Liver (tissue), 9 donors: Measurements from ENCODE around the gene ZNF786. TPM values are rescaled to one million over a fixed set of nuclear protein-coding genes. Genes with fewer than 3 reads are reported as not detected.

Experiments
- DNase-seq: peaks from one replicate; pipeline ENCODE4 v3.0.0-alpha.2; 2017; ENCODE audit warnings: low spot score
- H3K27ac ChIP-seq, 2 donors: one replicate each; pipeline ENCODE4 v1.7.0; 2013; ENCODE audit warnings: inconsistent platforms in 2 of 2, low read length in 2 of 2, control low read depth in 1 of 2, low read depth in 1 of 2, mild to moderate bottlenecking in 1 of 2
- H3K27me3 ChIP-seq, 4 donors: one replicate each; pipeline versions ENCODE4 v1.6.1 to v1.7.0; 2013; ENCODE audit warnings: low read length in 3 of 4, inconsistent platforms in 1 of 4, mild to moderate bottlenecking in 1 of 4, moderate library complexity in 1 of 4; ENCODE audit not compliant: control insufficient read depth in 4 of 4, insufficient read depth in 4 of 4
- H3K36me3 ChIP-seq, 4 donors: one replicate each; pipeline versions ENCODE4 v1.6.1 to v1.7.0; 2013; ENCODE audit warnings: low read length in 3 of 4, mild to moderate bottlenecking in 3 of 4, low read depth in 1 of 4, moderate library complexity in 1 of 4; ENCODE audit not compliant: control insufficient read depth in 4 of 4, insufficient read depth in 3 of 4
- H3K4me1 ChIP-seq, 4 donors: one replicate each; pipeline versions ENCODE4 v1.6.1 to v1.7.0; 2013; ENCODE audit warnings: low read length in 3 of 4, mild to moderate bottlenecking in 3 of 4, moderate library complexity in 1 of 4; ENCODE audit not compliant: control insufficient read depth in 4 of 4, insufficient read depth in 4 of 4
- H3K4me3 ChIP-seq, 3 donors: one replicate each; pipeline versions ENCODE4 v1.6.1 to v1.7.0; 2013; ENCODE audit warnings: low read length in 3 of 3, control low read depth in 1 of 3, low read depth in 1 of 3, mild to moderate bottlenecking in 1 of 3
- H3K9ac ChIP-seq, 2 donors: one replicate each; pipeline ENCODE4 v1.7.0; 2013; ENCODE audit warnings: low read length in 2 of 2, mild to moderate bottlenecking in 2 of 2, moderate library complexity in 2 of 2, control low read depth in 1 of 2, low read depth in 1 of 2
- H3K9me3 ChIP-seq, 4 donors: one replicate each; pipeline versions ENCODE4 v1.6.1 to v1.7.0; 2013; ENCODE audit warnings: low read length in 3 of 4; ENCODE audit not compliant: control insufficient read depth in 4 of 4
- ATF3 ChIP-seq: IDR thresholded peaks from 2 replicates; pipeline ENCODE4 v1.6.1; 2016; ENCODE audit warnings: antibody characterized with exemption
- CTCF ChIP-seq: fragments of 150-350 bp; IDR thresholded peaks from 2 replicates; pipeline ENCODE4 v1.5.1; 2017; ENCODE audit warnings: improper control_type of control experiment, low read depth, low read length; ENCODE audit not compliant: missing input control
- EGR1 ChIP-seq, 2 donors: IDR thresholded peaks; 2 replicates each; pipeline ENCODE4 v1.6.1; 2016 to 2018; ENCODE audit warnings: antibody characterized with exemption in 2 of 2, low read depth in 2 of 2
- FOXA1 ChIP-seq: IDR thresholded peaks from 2 replicates; pipeline ENCODE4 v1.6.1; 2016; ENCODE audit warnings: antibody characterized with exemption
- GABPA ChIP-seq, 2 donors: IDR thresholded peaks in 1 of 2; conservative IDR thresholded peaks in 1 of 2; 2 replicates each; pipeline ENCODE4 v1.6.1; 2016; ENCODE audit warnings: antibody characterized with exemption in 2 of 2, mild to moderate bottlenecking in 1 of 2, moderate library complexity in 1 of 2
- RAD21 ChIP-seq, 2 donors: IDR thresholded peaks; 2 replicates each; pipeline ENCODE4 v1.6.1; 2016; ENCODE audit warnings: antibody characterized with exemption in 2 of 2, mild to moderate bottlenecking in 2 of 2
- REST ChIP-seq: IDR thresholded peaks from 2 replicates; pipeline ENCODE4 v1.6.1; 2016; ENCODE audit warnings: antibody characterized with exemption, mild to moderate bottlenecking
- RXRA ChIP-seq, 2 donors: IDR thresholded peaks; 2 replicates each; pipeline ENCODE4 v1.6.1; 2017 to 2018; ENCODE audit warnings: antibody characterized with exemption in 2 of 2, mild to moderate bottlenecking in 1 of 2
- SP1 ChIP-seq: IDR thresholded peaks from 2 replicates; pipeline ENCODE4 v1.6.1; 2018; ENCODE audit warnings: antibody characterized with exemption, mild to moderate bottlenecking
- TAF1 ChIP-seq: conservative IDR thresholded peaks from 2 replicates; pipeline ENCODE4 v1.6.1; 2016; ENCODE audit warnings: antibody characterized with exemption, mild to moderate bottlenecking
- YY1 ChIP-seq: IDR thresholded peaks from 2 replicates; pipeline ENCODE4 v1.6.1; 2016; ENCODE audit warnings: antibody characterized with exemption, mild to moderate bottlenecking
- WGBS: extraction: QIAGEN DNeasy Blood & Tissue Kit; methylation state at CpG from one replicate; pipeline ENCODE4 v1.1.7; 2013; 5-methylcytosine and 5-hydroxymethylcytosine counted together
- polyA plus RNA-seq, 2 donors: library from polyadenylated mRNA; stranded (reverse) in 1 of 2; unstranded in 1 of 2; fragments of 200-250 nt in 1 of 2; fragments of >200 nt in 1 of 2; fragmentation: Nextera tagmentation in 1 of 2; extraction: Ambion mirVana in 1 of 2; gene quantifications; one replicate each; pipeline versions ENCODE4 v1.2.1 to v1.2.3, GENCODE V29; 2013 to 2015
- total RNA-seq, 2 donors: library from RNA; depleted of rRNA; stranded (reverse); fragments of >200 nt; gene quantifications; one replicate each; pipeline ENCODE4 v1.2.3, GENCODE V29; 2014
- donor health status: healthy.
- donor health status: healthy.
- donor health status: healthy.
- donor health status: healthy.
- donor health status: healthy.

Gene ZNF786
- total and polyA plus RNA-seq, 4 donors = 1.0 to 5.9 (median 2.3) TPM

- no peak overlapping the region for H3K4me3 ChIP-seq
- no peaks in the 10 kb centered on the region for H3K4me1 ChIP-seq
- H3K27me3 ChIP-seq = no peaks in the 10 kb centered on the region
- no peak overlapping the region for H3K9ac ChIP-seq
- no peak overlapping the region for H3K27ac ChIP-seq
- H3K36me3 ChIP-seq = peaks cover 1 to 36% (median 22%) of the 10 kb centered on the region in 4 donors
- DNase-seq = peak; percentile 44
- TF ChIP-seq FOXA1 = no peak
- TF ChIP-seq GABPA (IDR thresholded peaks at IDR 0.05 in 1 of 2, conservative IDR thresholded peaks at IDR 0.05 in 1 of 2) = peak; percentile 46 to 47
- peak in 1 of 2 donors; percentile 7 for TF ChIP-seq RAD21 (IDR thresholded peaks at IDR 0.05)
- H3K9me3 ChIP-seq = no peaks in the 10 kb centered on the region
- 88% methylated on average over 46 of the region's 46 CpGs for WGBS
Measured at GRCh38 chr7:149071641-149072437, 18.7 kb downstream of the ZNF786 start.

- peaks cover 1 to 34% (median 21%) of the 10 kb centered on the region in 4 donors for H3K36me3 ChIP-seq
- 96% methylated on average over 29 of the region's 29 CpGs for WGBS
- no peak overlapping the region for H3K4me3 ChIP-seq
- H3K9ac ChIP-seq = no peak overlapping the region
- no peak overlapping the region for H3K27ac ChIP-seq
- no peaks in the 10 kb centered on the region for H3K4me1 ChIP-seq
- no peak for DNase-seq
- H3K27me3 ChIP-seq = no peaks in the 10 kb centered on the region
- TF ChIP-seq SP1 (no peak), YY1 (no peak), GABPA (IDR thresholded peaks at IDR 0.05 in 1 of 2, conservative IDR thresholded peaks at IDR 0.05 in 1 of 2) (no peak), CTCF (no peak), RXRA (IDR thresholded peaks at IDR 0.05) (no peak), TAF1 (no peak), EGR1 (IDR thresholded peaks at IDR 0.05; ENCODE audit: low read depth in 2 of 2) (no peak), ATF3 (no peak), REST (no peak)
- H3K9me3 ChIP-seq = no peaks in the 10 kb centered on the region
Measured at GRCh38 chr7:149071182-149071635, 19.3 kb downstream of the ZNF786 start.
